H9 (cell line): ENCODE measurements around the gene TTC3. TPM values are rescaled to one million over a fixed set of nuclear protein-coding genes. Genes with fewer than 3 reads are reported as not detected.

Source experiments
- DNase-seq: peaks from one replicate; pipeline ENCODE4 v3.0.0-alpha.2; 2017
- H2AFZ ChIP-seq: one replicate; pipeline ENCODE4 v1.6.1; 2013; ENCODE audit warnings: mild to moderate bottlenecking, low read length, control low read depth, moderate library complexity
- H2AK5ac ChIP-seq: 2 replicates; pipeline ENCODE4 v1.6.1; 2013; ENCODE audit warnings: low read length, control low read depth, mixed read lengths; ENCODE audit not compliant: insufficient read length
- H2BK120ac ChIP-seq: one replicate; pipeline ENCODE4 v1.6.1; 2013; ENCODE audit warnings: low read depth, mild to moderate bottlenecking, low read length, control low read depth, inconsistent platforms; ENCODE audit not compliant: poor library complexity, severe bottlenecking
- H2BK12ac ChIP-seq: 2 replicates; pipeline ENCODE4 v1.6.1; 2013; ENCODE audit warnings: low read length, control low read depth, mixed read lengths, low read depth; ENCODE audit not compliant: insufficient read length
- H2BK15ac ChIP-seq: 2 replicates; pipeline ENCODE4 v1.6.1; 2013; ENCODE audit warnings: low read depth, low read length, control low read depth
- H2BK20ac ChIP-seq: one replicate; pipeline ENCODE4 v1.6.1; 2013; ENCODE audit warnings: low read depth, mild to moderate bottlenecking, low read length, control low read depth, inconsistent platforms; ENCODE audit not compliant: poor library complexity, severe bottlenecking
- H2BK5ac ChIP-seq: 2 replicates; pipeline ENCODE4 v1.6.1; 2013; ENCODE audit warnings: low read length, control low read depth, mixed read lengths; ENCODE audit not compliant: insufficient read length
- H3K14ac ChIP-seq: 2 replicates; pipeline ENCODE4 v1.6.1; 2013; ENCODE audit warnings: low read length, control low read depth; ENCODE audit not compliant: insufficient read depth
- H3K18ac ChIP-seq: 2 replicates; pipeline ENCODE4 v1.6.1; 2013; ENCODE audit warnings: low read depth, mild to moderate bottlenecking, mixed read lengths, low read length, control low read depth; ENCODE audit not compliant: insufficient read length
- H3K23ac ChIP-seq: 2 replicates; pipeline ENCODE4 v1.6.1; 2013; ENCODE audit warnings: low read length, control low read depth, mixed read lengths, low read depth; ENCODE audit not compliant: insufficient read length
- H3K23me2 ChIP-seq: 2 replicates; pipeline ENCODE4 v1.6.1; 2013; ENCODE audit warnings: low read depth, mild to moderate bottlenecking, mixed read lengths, low read length, control low read depth; ENCODE audit not compliant: insufficient read length, poor library complexity, severe bottlenecking
- H3K27ac ChIP-seq: 2 replicates; pipeline ENCODE4 v1.5.1; 2013; ENCODE audit warnings: low read length, control low read depth, mixed read lengths, low read depth; ENCODE audit not compliant: insufficient read length
- H3K27me3 ChIP-seq: 2 replicates; pipeline ENCODE4 v1.6.1; 2013; ENCODE audit warnings: low read length, control low read depth, inconsistent platforms; ENCODE audit not compliant: insufficient read depth
- H3K4ac ChIP-seq: 2 replicates; pipeline ENCODE4 v1.6.1; 2013; ENCODE audit warnings: low read depth, mild to moderate bottlenecking, control low read depth, inconsistent platforms, low read length, moderate library complexity
- H3K4me1 ChIP-seq: 2 replicates; pipeline ENCODE4 v1.6.1; 2013; ENCODE audit warnings: low read length, control low read depth, inconsistent platforms; ENCODE audit not compliant: insufficient read depth
- H3K4me2 ChIP-seq: 2 replicates; pipeline ENCODE4 v1.6.1; 2013; ENCODE audit warnings: low read length, control low read depth, mixed read lengths; ENCODE audit not compliant: insufficient read length, insufficient read depth
- H3K56ac ChIP-seq: 2 replicates; pipeline ENCODE4 v1.6.1; 2013; ENCODE audit warnings: low read depth, mild to moderate bottlenecking, mixed read lengths, low read length, control low read depth; ENCODE audit not compliant: insufficient read length
- H3K79me1 ChIP-seq: 2 replicates; pipeline ENCODE4 v1.6.1; 2013; ENCODE audit warnings: low read depth, mild to moderate bottlenecking, moderate library complexity, low read length, control low read depth, inconsistent platforms; ENCODE audit not compliant: insufficient read depth, poor library complexity, severe bottlenecking
- H3K79me2 ChIP-seq: 2 replicates; pipeline ENCODE4 v1.6.1; 2013; ENCODE audit warnings: low read length, control low read depth, inconsistent platforms; ENCODE audit not compliant: insufficient read depth
- H3K9ac ChIP-seq: 2 replicates; pipeline ENCODE4 v1.6.1; 2013; ENCODE audit warnings: low read length, control low read depth, mixed read lengths; ENCODE audit not compliant: insufficient read length; ENCODE audit errors: extremely low read depth
- H3K9me3 ChIP-seq: one replicate; pipeline ENCODE4 v1.6.1; 2013; ENCODE audit warnings: low read depth, low read length, inconsistent platforms; ENCODE audit not compliant: control insufficient read depth
- H3T11ph ChIP-seq: one replicate; pipeline ENCODE4 v1.6.1; 2013; ENCODE audit warnings: mild to moderate bottlenecking, low read length, control low read depth, inconsistent platforms
- H4K20me1 ChIP-seq: one replicate; pipeline ENCODE4 v1.6.1; 2013; ENCODE audit not compliant: control insufficient read depth, insufficient read length, insufficient read depth
- H4K5ac ChIP-seq: 2 replicates; pipeline ENCODE4 v1.6.1; 2013; ENCODE audit warnings: low read depth, mild to moderate bottlenecking, mixed read lengths, low read length, control low read depth; ENCODE audit not compliant: insufficient read length
- H4K8ac ChIP-seq: replicated peaks from 2 replicates; pipeline ENCODE4 v1.6.1; 2013; ENCODE audit warnings: low read length, control low read depth, mixed read lengths, low read depth; ENCODE audit not compliant: insufficient read length
- H4K91ac ChIP-seq: 2 replicates; pipeline ENCODE4 v1.6.1; 2013; ENCODE audit warnings: low read depth, mild to moderate bottlenecking, moderate library complexity, mixed read lengths, low read length, control low read depth; ENCODE audit not compliant: insufficient read length
- H3K27ac Mint-ChIP-seq, 3 experiments: 2 replicates in 2 of 3; 3 replicates in 1 of 3; pipeline ENCODE4 v1.8.0; 2020 to 2021; ENCODE audit warnings: mixed read lengths in 3 of 3, mild to moderate bottlenecking in 1 of 3, moderate library complexity in 1 of 3
- H3K27me3 Mint-ChIP-seq: 2 replicates; pipeline ENCODE4 v1.8.0; 2021; ENCODE audit warnings: low read depth, mild to moderate bottlenecking, moderate library complexity, mixed read lengths
- H3K36me3 Mint-ChIP-seq, 3 experiments: 2 replicates in 2 of 3; 3 replicates in 1 of 3; pipeline ENCODE4 v1.8.0; 2020 to 2021; ENCODE audit warnings: low read depth in 3 of 3, mixed read lengths in 3 of 3; ENCODE audit not compliant: insufficient read depth in 1 of 3
- H3K4me1 Mint-ChIP-seq, 2 experiments: 2 replicates each; pipeline ENCODE4 v1.8.0; 2020; ENCODE audit warnings: mixed read lengths in 2 of 2
- H3K4me3 Mint-ChIP-seq, 2 experiments: 2 replicates in 1 of 2; 3 replicates in 1 of 2; pipeline ENCODE4 v1.8.0; 2020 to 2021; ENCODE audit warnings: mild to moderate bottlenecking in 2 of 2, mixed read lengths in 2 of 2, moderate library complexity in 1 of 2
- H3K9me3 Mint-ChIP-seq, 2 experiments: 2 replicates in 1 of 2; 3 replicates in 1 of 2; pipeline ENCODE4 v1.8.0; 2020; ENCODE audit warnings: mild to moderate bottlenecking in 2 of 2, mixed read lengths in 2 of 2, moderate library complexity in 1 of 2
- WGBS: extraction: QIAGEN DNeasy Blood & Tissue Kit; methylation state at CpG from one replicate; pipeline ENCODE4 v1.1.7; 2013; ENCODE audit warnings: missing lambda C conversion rate, low lambda C conversion rate, mixed read lengths; ENCODE audit not compliant: insufficient read length; ENCODE audit errors: extremely low coverage; 5-methylcytosine and 5-hydroxymethylcytosine counted together
- total RNA-seq: library from RNA; stranded (reverse); gene quantifications from 2 replicates; pipeline ENCODE4 v1.2.1, GENCODE V29; 2021
- TF ChIP-seq, protein P1 (sequence below): fragments of 200-600 bp; sonication (generic); conservative IDR thresholded peaks from 3 replicates; pipeline ENCODE4 v1.8.0; 2021; ENCODE audit warnings: antibody characterized with exemption, mild to moderate bottlenecking

The TTC3 gene
- total RNA-seq, 1 experiment from 2014 or later = 46.5 TPM

DNA sequence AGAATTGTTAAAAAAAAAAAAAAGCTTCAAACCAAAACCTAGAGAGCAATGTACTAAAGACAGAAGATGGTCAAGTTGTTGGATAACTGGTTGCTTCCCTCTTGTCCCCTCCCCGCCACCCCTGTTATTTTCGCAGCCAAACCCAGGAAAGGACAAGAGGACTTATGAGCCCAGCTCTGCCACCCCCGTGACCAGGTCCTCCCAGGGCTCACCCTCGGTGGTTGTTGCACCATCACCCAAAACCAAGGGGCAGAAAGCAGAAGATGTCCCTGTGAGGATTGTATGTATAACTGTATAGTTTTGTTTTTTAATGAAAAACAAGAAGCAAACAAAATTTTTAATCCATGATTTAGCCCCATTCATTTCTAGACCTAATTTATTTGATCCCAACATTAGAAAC is 124.7 kb downstream of the TTC3 start:
- H3K36me3 Mint-ChIP-seq = peaks cover 12 to 36% (median 18%) of the 10 kb centered on the region in 3 experiments; a peak in 6 of 7 replicates
- no peaks in the 10 kb centered on the region for H3K27me3 Mint-ChIP-seq
- H3K79me2 ChIP-seq = no peaks in the 10 kb centered on the region
- no peak overlapping the region for H2AK5ac ChIP-seq
- no peak overlapping the region for H2BK5ac ChIP-seq
- no peak overlapping the region for H2BK20ac ChIP-seq
- H4K5ac ChIP-seq = no peak overlapping the region
- H3K4ac ChIP-seq = no peak overlapping the region
- no peak overlapping the region for H2AFZ ChIP-seq
- H3K9me3 Mint-ChIP-seq = no peaks in the 10 kb centered on the region
- H3K79me1 ChIP-seq = no peaks in the 10 kb centered on the region
- no peak overlapping the region for H3K4me2 ChIP-seq
- H3K27me3 ChIP-seq = no peaks in the 10 kb centered on the region
- WGBS = no CpG with 5 or more reads among the region's 4 CpGs
- no peak overlapping the region for H4K8ac ChIP-seq
- no peak overlapping the region for H4K91ac ChIP-seq
- H3K4me1 ChIP-seq = 0 out of 2 replicates have a peak, but pooled peaks cover 1% of the 10 kb centered on the region
- no peak overlapping the region for H3K14ac ChIP-seq
- H3K56ac ChIP-seq = no peak overlapping the region
- H3K4me1 Mint-ChIP-seq = peaks cover 19 to 21% of the 10 kb centered on the region in 2 experiments
- no peak overlapping the region for H3K18ac ChIP-seq
- no peak overlapping the region for H2BK15ac ChIP-seq
- TF ChIP-seq, protein P1, sequence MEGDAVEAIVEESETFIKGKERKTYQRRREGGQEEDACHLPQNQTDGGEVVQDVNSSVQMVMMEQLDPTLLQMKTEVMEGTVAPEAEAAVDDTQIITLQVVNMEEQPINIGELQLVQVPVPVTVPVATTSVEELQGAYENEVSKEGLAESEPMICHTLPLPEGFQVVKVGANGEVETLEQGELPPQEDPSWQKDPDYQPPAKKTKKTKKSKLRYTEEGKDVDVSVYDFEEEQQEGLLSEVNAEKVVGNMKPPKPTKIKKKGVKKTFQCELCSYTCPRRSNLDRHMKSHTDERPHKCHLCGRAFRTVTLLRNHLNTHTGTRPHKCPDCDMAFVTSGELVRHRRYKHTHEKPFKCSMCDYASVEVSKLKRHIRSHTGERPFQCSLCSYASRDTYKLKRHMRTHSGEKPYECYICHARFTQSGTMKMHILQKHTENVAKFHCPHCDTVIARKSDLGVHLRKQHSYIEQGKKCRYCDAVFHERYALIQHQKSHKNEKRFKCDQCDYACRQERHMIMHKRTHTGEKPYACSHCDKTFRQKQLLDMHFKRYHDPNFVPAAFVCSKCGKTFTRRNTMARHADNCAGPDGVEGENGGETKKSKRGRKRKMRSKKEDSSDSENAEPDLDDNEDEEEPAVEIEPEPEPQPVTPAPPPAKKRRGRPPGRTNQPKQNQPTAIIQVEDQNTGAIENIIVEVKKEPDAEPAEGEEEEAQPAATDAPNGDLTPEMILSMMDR = no peak
- H3K27ac Mint-ChIP-seq = no peak overlapping the region; a peak in 1 of 7 replicates
- no peaks in the 10 kb centered on the region for H4K20me1 ChIP-seq
- H3K23ac ChIP-seq = no peak overlapping the region
- no peak overlapping the region for H3K4me3 Mint-ChIP-seq
- H2BK120ac ChIP-seq = no peak overlapping the region
- H2BK12ac ChIP-seq = no peak overlapping the region
- H3T11ph ChIP-seq = no peak overlapping the region
- no peak overlapping the region for H3K27ac ChIP-seq
- H3K9ac ChIP-seq = no peak overlapping the region
- DNase-seq = no peak
- no peaks in the 10 kb centered on the region for H3K23me2 ChIP-seq
- H3K9me3 ChIP-seq = no peaks in the 10 kb centered on the region
